Superior temporal gyrus (tissue), 1 donor: Measurements from ENCODE around the gene TRA2B.

Experiments used
- DNase-seq: peaks from one replicate; pipeline ENCODE4 v3.0.0-alpha.2; 2016; ENCODE audit errors: extremely low spot score

Gene TRA2B

GRCh38 chr3:185867650-185868049, 70.2 kb downstream of the TRA2B start:
- DNase-seq = no peak

- no peak for DNase-seq
Observed at GRCh38 chr3:185866995-185867394, 70.8 kb downstream of the TRA2B start.

- DNase-seq = no peak
Observed at GRCh38 chr3:185866555-185866954, 71.3 kb downstream of the TRA2B start.
